HepG2 (cell line): ENCODE results near the gene C19orf73. TPM values are rescaled to one million over a fixed set of nuclear protein-coding genes. Genes with fewer than 3 reads are reported as not detected.

Experiments
- CBX1 ChIP-seq: IDR thresholded peaks from one replicate; pipeline ENCODE4 v1.6.1; 2016; ENCODE audit warnings: antibody characterized with exemption, low read depth
- DMAP1 ChIP-seq: IDR thresholded peaks from 2 replicates; pipeline ENCODE4 v1.6.1; 2016
- DNMT3B ChIP-seq: conservative IDR thresholded peaks from 2 replicates; pipeline ENCODE4 v1.6.1; 2016; ENCODE audit warnings: missing biosample characterization, control low read depth
- MED13 ChIP-seq: sonication (generic); formaldehyde crosslinking; IDR thresholded peaks from 2 replicates; pipeline ENCODE4 v1.5.0; 2020; ENCODE audit warnings: missing genetic modification reagents
- NFE2 ChIP-seq: sonication (generic); formaldehyde crosslinking; IDR thresholded peaks from 2 replicates; pipeline ENCODE4 v1.4.0; 2020; ENCODE audit warnings: missing genetic modification reagents
- SRSF4 ChIP-seq: fragments of 200-400 bp; formaldehyde crosslinking; IDR thresholded peaks from one replicate; pipeline ENCODE4 v1.6.1; 2018; ENCODE audit warnings: mild to moderate bottlenecking, low read depth, low read length, moderate library complexity; ENCODE audit not compliant: poor library complexity, severe bottlenecking
- TCF7 ChIP-seq: sonication (generic); IDR thresholded peaks from 2 replicates; pipeline ENCODE4 v1.6.1; 2016; ENCODE audit warnings: antibody characterized with exemption, low read depth
- THAP11 ChIP-seq: IDR thresholded peaks from 2 replicates; pipeline ENCODE4 v1.6.1; 2016; ENCODE audit warnings: missing biosample characterization, missing genetic modification reagents
- ZNF20 ChIP-seq: sonication (generic); formaldehyde crosslinking; IDR thresholded peaks from 2 replicates; pipeline ENCODE4 v1.4.0; 2020; ENCODE audit warnings: mild to moderate bottlenecking, moderate library complexity, missing genetic modification reagents
- ZNF841 ChIP-seq: sonication (generic); formaldehyde crosslinking; IDR thresholded peaks from 2 replicates; pipeline ENCODE4 v1.8.1; 2023; ENCODE audit warnings: missing genetic modification reagents, borderline replicate concordance
- polyA plus RNA-seq, 8 experiments: library from polyadenylated mRNA; depleted of rRNA in 3 of 8; stranded (reverse) in 7 of 8; unstranded in 1 of 8; fragments of >200 nt; fragmentation: Illumina TruSeq in 4 of 8; extraction: Trizol in 4 of 8; gene quantifications; 2 replicates each; pipeline versions ENCODE4 v1.2.1 to v1.2.3, GENCODE V29; 2011 to 2016; ENCODE audit warnings: low read depth in 4 of 8, missing spikeins in 1 of 8, mixed read lengths in 1 of 8; ENCODE audit not compliant: insufficient read depth in 1 of 8
- total RNA-seq, 5 experiments: library from RNA; depleted of rRNA; stranded (reverse); fragments of >200 nt; fragmentation: Illumina TruSeq; extraction: Trizol; gene quantifications; 2 replicates each; pipeline ENCODE4 v1.2.3, GENCODE V29; 2016; ENCODE audit warnings: low read depth in 1 of 5
- TF ChIP-seq, protein P1 (sequence below), 2 experiments: fragments of 450-650 bp in 1 of 2; sonication (generic) in 1 of 2; formaldehyde crosslinking in 1 of 2; IDR thresholded peaks; 2 replicates each; pipeline versions ENCODE4 v1.6.1 to v1.8.0; 2016 to 2022; ENCODE audit warnings: antibody characterized with exemption in 1 of 2, mild to moderate bottlenecking in 1 of 2, missing genetic modification reagents in 1 of 2
- TF ChIP-seq, protein P2 (sequence below): sonication (generic); formaldehyde crosslinking; IDR thresholded peaks from 2 replicates; pipeline ENCODE4 v1.4.0; 2020; ENCODE audit warnings: mild to moderate bottlenecking, missing genetic modification reagents
- TF ChIP-seq, protein P3 (sequence below): sonication (generic); formaldehyde crosslinking; IDR thresholded peaks from 2 replicates; pipeline ENCODE4 v1.5.0; 2020; ENCODE audit warnings: mild to moderate bottlenecking, missing genetic modification reagents
- TF ChIP-seq, protein P4 (sequence below): sonication (generic); formaldehyde crosslinking; IDR thresholded peaks from 2 replicates; pipeline ENCODE4 v1.4.0; 2020; ENCODE audit warnings: missing genetic modification reagents

C19orf73 gene
- total and polyA plus RNA-seq, 2 of the 13 experiments (the other 11 are each of a cell fraction or from before 2014, with no cell fraction given), result 1.4 to 1.5 TPM

DNA sequence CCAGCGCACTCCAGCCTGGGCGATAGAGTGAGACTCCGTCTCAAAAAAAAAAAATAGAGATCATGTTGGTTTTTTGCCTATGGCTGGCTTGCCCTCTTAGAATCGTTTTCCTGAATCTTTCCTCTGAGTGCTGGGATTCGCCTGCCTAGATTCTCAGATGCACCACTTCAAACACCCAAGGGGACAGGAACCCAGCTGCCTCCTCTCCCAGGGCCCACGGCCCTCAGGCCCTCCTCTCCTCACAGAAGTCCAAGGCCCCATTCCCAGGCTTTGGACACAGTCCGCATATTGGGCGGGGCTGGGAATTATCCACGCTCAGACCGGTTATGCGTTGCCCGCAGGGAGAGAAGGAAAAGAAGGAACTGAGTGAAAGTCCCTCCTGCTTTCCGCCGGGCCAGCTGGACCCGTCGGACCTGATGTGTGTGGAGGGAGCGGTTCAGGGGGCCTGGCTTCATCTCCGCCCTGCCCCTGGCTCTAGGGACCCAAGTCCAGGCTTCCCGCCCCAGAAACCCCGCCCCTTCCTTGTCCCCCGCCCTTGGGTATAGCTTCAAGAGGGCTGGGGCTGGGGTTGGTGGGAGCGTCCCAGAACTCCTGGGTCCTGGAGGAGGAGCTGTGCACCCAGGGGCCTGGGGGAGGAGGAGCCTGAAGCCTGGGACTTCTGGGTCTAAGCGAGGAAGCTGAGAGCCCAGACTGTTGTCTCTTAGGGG is 6.2 kb upstream of the C19orf73 start (continued):
- TF ChIP-seq ZNF20, result no peak
- no peak for TF ChIP-seq NFE2 (CRISPR knock-in tag)
- TF ChIP-seq, protein P1, sequence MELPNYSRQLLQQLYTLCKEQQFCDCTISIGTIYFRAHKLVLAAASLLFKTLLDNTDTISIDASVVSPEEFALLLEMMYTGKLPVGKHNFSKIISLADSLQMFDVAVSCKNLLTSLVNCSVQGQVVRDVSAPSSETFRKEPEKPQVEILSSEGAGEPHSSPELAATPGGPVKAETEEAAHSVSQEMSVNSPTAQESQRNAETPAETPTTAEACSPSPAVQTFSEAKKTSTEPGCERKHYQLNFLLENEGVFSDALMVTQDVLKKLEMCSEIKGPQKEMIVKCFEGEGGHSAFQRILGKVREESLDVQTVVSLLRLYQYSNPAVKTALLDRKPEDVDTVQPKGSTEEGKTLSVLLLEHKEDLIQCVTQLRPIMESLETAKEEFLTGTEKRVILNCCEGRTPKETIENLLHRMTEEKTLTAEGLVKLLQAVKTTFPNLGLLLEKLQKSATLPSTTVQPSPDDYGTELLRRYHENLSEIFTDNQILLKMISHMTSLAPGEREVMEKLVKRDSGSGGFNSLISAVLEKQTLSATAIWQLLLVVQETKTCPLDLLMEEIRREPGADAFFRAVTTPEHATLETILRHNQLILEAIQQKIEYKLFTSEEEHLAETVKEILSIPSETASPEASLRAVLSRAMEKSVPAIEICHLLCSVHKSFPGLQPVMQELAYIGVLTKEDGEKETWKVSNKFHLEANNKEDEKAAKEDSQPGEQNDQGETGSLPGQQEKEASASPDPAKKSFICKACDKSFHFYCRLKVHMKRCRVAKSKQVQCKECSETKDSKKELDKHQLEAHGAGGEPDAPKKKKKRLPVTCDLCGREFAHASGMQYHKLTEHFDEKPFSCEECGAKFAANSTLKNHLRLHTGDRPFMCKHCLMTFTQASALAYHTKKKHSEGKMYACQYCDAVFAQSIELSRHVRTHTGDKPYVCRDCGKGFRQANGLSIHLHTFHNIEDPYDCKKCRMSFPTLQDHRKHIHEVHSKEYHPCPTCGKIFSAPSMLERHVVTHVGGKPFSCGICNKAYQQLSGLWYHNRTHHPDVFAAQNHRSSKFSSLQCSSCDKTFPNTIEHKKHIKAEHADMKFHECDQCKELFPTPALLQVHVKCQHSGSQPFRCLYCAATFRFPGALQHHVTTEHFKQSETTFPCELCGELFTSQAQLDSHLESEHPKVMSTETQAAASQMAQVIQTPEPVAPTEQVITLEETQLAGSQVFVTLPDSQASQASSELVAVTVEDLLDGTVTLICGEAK (IDR thresholded peaks at IDR 0.05), result no peak
- TF ChIP-seq, protein P1 (CRISPR knock-in tag; IDR thresholded peaks at IDR 0.05), result no peak; the same call in 1 of the 2 replicates
- TF ChIP-seq, protein P2, sequence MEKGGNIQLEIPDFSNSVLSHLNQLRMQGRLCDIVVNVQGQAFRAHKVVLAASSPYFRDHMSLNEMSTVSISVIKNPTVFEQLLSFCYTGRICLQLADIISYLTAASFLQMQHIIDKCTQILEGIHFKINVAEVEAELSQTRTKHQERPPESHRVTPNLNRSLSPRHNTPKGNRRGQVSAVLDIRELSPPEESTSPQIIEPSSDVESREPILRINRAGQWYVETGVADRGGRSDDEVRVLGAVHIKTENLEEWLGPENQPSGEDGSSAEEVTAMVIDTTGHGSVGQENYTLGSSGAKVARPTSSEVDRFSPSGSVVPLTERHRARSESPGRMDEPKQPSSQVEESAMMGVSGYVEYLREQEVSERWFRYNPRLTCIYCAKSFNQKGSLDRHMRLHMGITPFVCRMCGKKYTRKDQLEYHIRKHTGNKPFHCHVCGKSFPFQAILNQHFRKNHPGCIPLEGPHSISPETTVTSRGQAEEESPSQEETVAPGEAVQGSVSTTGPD, result 0 out of 2 replicates have a peak, but pooled peaks have one; percentile 11
- TF ChIP-seq, protein P3, sequence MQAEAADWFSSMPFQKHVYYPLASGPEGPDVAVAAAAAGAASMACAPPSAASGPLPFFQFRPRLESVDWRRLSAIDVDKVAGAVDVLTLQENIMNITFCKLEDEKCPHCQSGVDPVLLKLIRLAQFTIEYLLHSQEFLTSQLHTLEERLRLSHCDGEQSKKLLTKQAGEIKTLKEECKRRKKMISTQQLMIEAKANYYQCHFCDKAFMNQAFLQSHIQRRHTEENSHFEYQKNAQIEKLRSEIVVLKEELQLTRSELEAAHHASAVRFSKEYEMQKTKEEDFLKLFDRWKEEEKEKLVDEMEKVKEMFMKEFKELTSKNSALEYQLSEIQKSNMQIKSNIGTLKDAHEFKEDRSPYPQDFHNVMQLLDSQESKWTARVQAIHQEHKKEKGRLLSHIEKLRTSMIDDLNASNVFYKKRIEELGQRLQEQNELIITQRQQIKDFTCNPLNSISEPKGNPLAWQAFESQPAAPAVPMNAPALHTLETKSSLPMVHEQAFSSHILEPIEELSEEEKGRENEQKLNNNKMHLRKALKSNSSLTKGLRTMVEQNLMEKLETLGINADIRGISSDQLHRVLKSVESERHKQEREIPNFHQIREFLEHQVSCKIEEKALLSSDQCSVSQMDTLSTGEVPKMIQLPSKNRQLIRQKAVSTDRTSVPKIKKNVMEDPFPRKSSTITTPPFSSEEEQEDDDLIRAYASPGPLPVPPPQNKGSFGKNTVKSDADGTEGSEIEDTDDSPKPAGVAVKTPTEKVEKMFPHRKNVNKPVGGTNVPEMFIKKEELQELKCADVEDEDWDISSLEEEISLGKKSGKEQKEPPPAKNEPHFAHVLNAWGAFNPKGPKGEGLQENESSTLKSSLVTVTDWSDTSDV (CRISPR knock-in tag), result no peak
- TF ChIP-seq, protein P4, sequence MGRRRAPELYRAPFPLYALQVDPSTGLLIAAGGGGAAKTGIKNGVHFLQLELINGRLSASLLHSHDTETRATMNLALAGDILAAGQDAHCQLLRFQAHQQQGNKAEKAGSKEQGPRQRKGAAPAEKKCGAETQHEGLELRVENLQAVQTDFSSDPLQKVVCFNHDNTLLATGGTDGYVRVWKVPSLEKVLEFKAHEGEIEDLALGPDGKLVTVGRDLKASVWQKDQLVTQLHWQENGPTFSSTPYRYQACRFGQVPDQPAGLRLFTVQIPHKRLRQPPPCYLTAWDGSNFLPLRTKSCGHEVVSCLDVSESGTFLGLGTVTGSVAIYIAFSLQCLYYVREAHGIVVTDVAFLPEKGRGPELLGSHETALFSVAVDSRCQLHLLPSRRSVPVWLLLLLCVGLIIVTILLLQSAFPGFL (CRISPR knock-in tag), result no peak
- no peak for TF ChIP-seq SRSF4
- TF ChIP-seq DNMT3B (CRISPR knock-in tag), result no peak
- peak; percentile 47 for TF ChIP-seq CBX1
- no peak for TF ChIP-seq TCF7
- no peak for TF ChIP-seq ZNF841
- peak; percentile 63 for TF ChIP-seq THAP11 (CRISPR knock-in tag)
- TF ChIP-seq MED13 (CRISPR knock-in tag), result no peak
- peak; percentile 49; the same call in 1 of the 2 replicates for TF ChIP-seq DMAP1 (CRISPR knock-in tag)
